Hepatocyte (in vitro differentiated cells): ENCODE data around the gene BACH2. TPM values are rescaled to one million over a fixed set of nuclear protein-coding genes. Genes with fewer than 3 reads are reported as not detected.
"Not testable (repeated sequence)": the region's sequence is repeated elsewhere in the genome, so short reads cannot be mapped to it uniquely, and the experiment has no call there.

Source experiments
- DNase-seq: peaks from one replicate; pipeline ENCODE4 v3.0.0-alpha.2; 2016; ENCODE audit warnings: low spot score
- H2AFZ ChIP-seq: fragments of 200-600 bp; sonication (generic); 2 replicates; pipeline ENCODE4 v1.6.0; 2016; ENCODE audit warnings: antibody characterized with exemption, mild to moderate bottlenecking
- H3K27ac ChIP-seq: fragments of 200-600 bp; sonication (generic); 2 replicates; pipeline ENCODE4 v1.5.1; 2016; ENCODE audit warnings: mild to moderate bottlenecking
- H3K27me3 ChIP-seq: fragments of 200-600 bp; sonication (generic); 2 replicates; pipeline ENCODE4 v1.6.1; 2016
- H3K36me3 ChIP-seq: fragments of 200-600 bp; sonication (generic); replicated peaks from 2 replicates; pipeline ENCODE4 v1.5.1; 2016; ENCODE audit warnings: low read depth; ENCODE audit not compliant: insufficient read depth
- H3K4me1 ChIP-seq: fragments of 200-600 bp; sonication (generic); 2 replicates; pipeline ENCODE4 v1.5.1; 2016; ENCODE audit warnings: mild to moderate bottlenecking, moderate library complexity; ENCODE audit not compliant: insufficient read depth
- H3K4me2 ChIP-seq: fragments of 200-600 bp; sonication (generic); 2 replicates; pipeline ENCODE4 v1.6.0; 2016
- H3K4me3 ChIP-seq: fragments of 200-600 bp; sonication (generic); 2 replicates; pipeline ENCODE4 v1.5.1; 2016; ENCODE audit warnings: mild to moderate bottlenecking
- H3K79me2 ChIP-seq: fragments of 200-600 bp; sonication (generic); 2 replicates; pipeline ENCODE4 v1.6.0; 2017; ENCODE audit warnings: mild to moderate bottlenecking
- H3K9me2 ChIP-seq: fragments of 200-600 bp; sonication (generic); replicated peaks from 2 replicates; pipeline ENCODE4 v1.6.0; 2017; ENCODE audit warnings: mild to moderate bottlenecking; ENCODE audit not compliant: insufficient read depth
- H3K9me3 ChIP-seq: fragments of 200-600 bp; sonication (generic); 2 replicates; pipeline ENCODE4 v1.5.1; 2016; ENCODE audit warnings: low read depth, mild to moderate bottlenecking
- H4K20me1 ChIP-seq: fragments of 200-600 bp; sonication (generic); 2 replicates; pipeline ENCODE4 v1.6.0; 2016; ENCODE audit warnings: mild to moderate bottlenecking; ENCODE audit not compliant: insufficient read depth, poor library complexity, severe bottlenecking
- EZH2 ChIP-seq: fragments of 200-600 bp; sonication (generic); IDR thresholded peaks from 2 replicates; pipeline ENCODE4 v1.6.1; 2016; ENCODE audit warnings: antibody characterized with exemption, mild to moderate bottlenecking, borderline replicate concordance
- EZH2phosphoT487 ChIP-seq: fragments of 200-600 bp; sonication (generic); IDR thresholded peaks from one replicate; pipeline ENCODE4 v1.6.1; 2018; ENCODE audit warnings: antibody characterized with exemption, mild to moderate bottlenecking, low read depth, moderate library complexity; ENCODE audit not compliant: unreplicated experiment, severe bottlenecking
- WGBS: methylation state at CpG from one replicate; pipeline ENCODE4 v1.1.6; 2016; ENCODE audit warnings: low lambda C conversion rate; ENCODE audit errors: missing lambda C conversion rate; 5-methylcytosine and 5-hydroxymethylcytosine counted together
- polyA plus RNA-seq: library from polyadenylated mRNA; unstranded; fragments of >200 nt; fragmentation: Nextera tagmentation; extraction: Ambion mirVana; gene quantifications from 2 replicates; pipeline ENCODE4 v1.2.1, GENCODE V29; 2016
- total RNA-seq: library from RNA; depleted of rRNA; stranded (reverse); fragments of >200 nt; gene quantifications from 2 replicates; pipeline ENCODE4 v1.2.3, GENCODE V29; 2014
- TF ChIP-seq, protein P1 (sequence below): fragments of 200-600 bp; sonication (generic); IDR thresholded peaks from 2 replicates; pipeline ENCODE4 v1.5.1; 2016; ENCODE audit warnings: antibody characterized with exemption, mild to moderate bottlenecking; ENCODE audit not compliant: poor library complexity

BACH2 gene
- total and polyA plus RNA-seq, 2 experiments from 2014 or later, result 2.3 to 2.6 TPM

DNA sequence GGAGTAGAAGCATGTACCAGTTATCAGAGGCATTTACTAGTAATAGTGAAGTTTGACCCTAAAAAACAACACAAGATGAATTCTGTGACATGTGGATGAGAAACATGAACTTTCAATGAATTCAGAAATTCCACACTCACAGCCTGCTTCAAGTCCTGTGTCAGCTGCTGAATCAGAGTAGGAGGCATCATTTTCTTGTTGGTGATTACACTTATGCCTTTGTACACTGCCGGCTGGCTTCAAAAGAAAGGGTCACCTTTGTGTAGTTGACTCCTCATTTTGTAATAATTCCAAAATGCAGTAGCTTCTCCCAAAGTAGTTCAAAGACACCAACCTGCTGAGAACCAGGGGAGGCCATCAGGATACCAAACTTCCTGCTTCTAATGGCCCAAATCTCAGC is 165.5 kb downstream of the BACH2 start:
- no peaks in the 10 kb centered on the region for H3K27me3 ChIP-seq
- WGBS, result 86% methylated on average over 1 of the region's 1 CpG

DNA sequence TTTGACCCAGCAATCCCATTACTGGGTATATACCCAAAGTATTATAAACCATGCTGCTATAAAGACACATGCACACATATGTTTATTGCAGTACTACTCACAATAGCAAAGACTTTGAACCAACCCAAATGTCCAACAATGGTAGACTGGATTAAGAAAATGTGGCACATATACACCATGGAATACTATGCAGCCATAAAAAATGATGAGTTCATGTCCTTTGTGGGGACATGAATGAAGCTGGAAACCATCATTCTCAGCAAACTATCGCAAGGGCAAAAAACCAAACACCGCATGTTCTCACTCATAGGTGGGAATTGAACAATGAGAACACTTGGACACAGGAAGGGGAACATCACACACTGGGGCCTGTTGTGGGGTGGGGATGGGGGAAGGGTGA is 168.0 kb downstream of the BACH2 start:
- not testable (repeated sequence) for H2AFZ ChIP-seq, H3K27me3 ChIP-seq, H3K4me3 ChIP-seq, H3K36me3 ChIP-seq, H3K4me2 ChIP-seq, DNase-seq, H3K27ac ChIP-seq, H3K9me2 ChIP-seq, H4K20me1 ChIP-seq, H3K4me1 ChIP-seq, H3K79me2 ChIP-seq, H3K9me3 ChIP-seq
- 92% methylated on average over 2 of the region's 2 CpGs for WGBS

More for the DNA sequence above, 165.5 kb downstream of the BACH2 start:
- Histone ChIP-seq H3K4me2 (no peak overlapping the region), H3K36me3 (no peaks in the 10 kb centered on the region), H2AFZ (no peak overlapping the region), H3K4me1 (no peaks in the 10 kb centered on the region), H3K4me3 (no peak overlapping the region), H3K9me2 (no peaks in the 10 kb centered on the region), H3K27ac (no peak overlapping the region), H3K9me3 (no peaks in the 10 kb centered on the region), H3K79me2 (no peaks in the 10 kb centered on the region), H4K20me1 (no peaks in the 10 kb centered on the region)
- DNase-seq, result no peak
- TF ChIP-seq, protein P1, sequence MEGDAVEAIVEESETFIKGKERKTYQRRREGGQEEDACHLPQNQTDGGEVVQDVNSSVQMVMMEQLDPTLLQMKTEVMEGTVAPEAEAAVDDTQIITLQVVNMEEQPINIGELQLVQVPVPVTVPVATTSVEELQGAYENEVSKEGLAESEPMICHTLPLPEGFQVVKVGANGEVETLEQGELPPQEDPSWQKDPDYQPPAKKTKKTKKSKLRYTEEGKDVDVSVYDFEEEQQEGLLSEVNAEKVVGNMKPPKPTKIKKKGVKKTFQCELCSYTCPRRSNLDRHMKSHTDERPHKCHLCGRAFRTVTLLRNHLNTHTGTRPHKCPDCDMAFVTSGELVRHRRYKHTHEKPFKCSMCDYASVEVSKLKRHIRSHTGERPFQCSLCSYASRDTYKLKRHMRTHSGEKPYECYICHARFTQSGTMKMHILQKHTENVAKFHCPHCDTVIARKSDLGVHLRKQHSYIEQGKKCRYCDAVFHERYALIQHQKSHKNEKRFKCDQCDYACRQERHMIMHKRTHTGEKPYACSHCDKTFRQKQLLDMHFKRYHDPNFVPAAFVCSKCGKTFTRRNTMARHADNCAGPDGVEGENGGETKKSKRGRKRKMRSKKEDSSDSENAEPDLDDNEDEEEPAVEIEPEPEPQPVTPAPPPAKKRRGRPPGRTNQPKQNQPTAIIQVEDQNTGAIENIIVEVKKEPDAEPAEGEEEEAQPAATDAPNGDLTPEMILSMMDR, result no peak
- TF ChIP-seq EZH2phosphoT487, result no peak

DNA sequence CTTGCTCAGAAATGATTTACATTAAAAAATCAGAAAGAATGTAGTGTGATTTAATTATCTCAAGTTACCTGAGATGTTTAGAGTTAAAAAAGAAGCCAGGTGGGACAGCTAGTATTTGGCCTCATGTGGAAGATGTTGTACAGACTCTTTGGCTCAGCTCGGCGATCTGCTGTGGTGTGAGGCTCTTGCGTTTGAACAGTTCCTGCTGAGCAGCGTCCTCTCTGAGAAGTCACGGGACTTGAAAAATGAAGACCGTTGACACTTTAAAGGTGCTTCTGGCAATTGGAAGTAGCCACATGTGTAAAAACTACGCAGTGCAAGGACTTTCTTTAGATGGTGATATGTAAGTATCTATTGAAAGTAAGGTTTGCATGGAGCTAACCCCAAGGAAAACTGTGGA is 169.0 kb downstream of the BACH2 start:
- no peak for TF ChIP-seq EZH2
- TF ChIP-seq, protein P1, result no peak
- no peak for TF ChIP-seq EZH2phosphoT487
- 88% methylated on average over 7 of the region's 7 CpGs for WGBS

DNA sequence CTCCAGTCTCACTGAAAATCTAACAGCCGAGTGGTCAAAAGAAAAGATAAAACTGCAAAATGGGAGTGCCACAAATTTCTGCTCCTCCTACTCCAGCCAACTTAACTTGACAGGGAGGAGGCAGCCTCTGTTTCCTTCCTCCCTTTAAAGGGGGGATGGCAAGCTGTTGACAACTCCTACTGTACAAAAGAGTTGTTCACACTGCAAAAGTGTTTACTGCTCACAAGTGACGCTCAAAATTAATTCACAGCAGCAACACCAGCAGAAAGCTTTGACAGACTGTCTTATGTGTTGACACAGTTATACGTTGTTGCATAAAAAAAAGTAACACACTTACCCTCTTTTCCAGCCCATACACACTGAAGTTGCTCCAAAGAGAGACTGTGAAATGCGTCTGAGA is 169.8 kb downstream of the BACH2 start:
- Histone ChIP-seq H3K4me1 (no peaks in the 10 kb centered on the region), H3K9me2 (no peaks in the 10 kb centered on the region), H3K27me3 (no peaks in the 10 kb centered on the region), H3K4me2 (no peak overlapping the region), H3K27ac (no peak overlapping the region), H3K36me3 (no peaks in the 10 kb centered on the region), H2AFZ (no peak overlapping the region), H3K9me3 (no peaks in the 10 kb centered on the region), H4K20me1 (no peaks in the 10 kb centered on the region), H3K4me3 (no peak overlapping the region), H3K79me2 (no peaks in the 10 kb centered on the region)
- TF ChIP-seq EZH2phosphoT487 (no peak), EZH2 (no peak)
- TF ChIP-seq, protein P1, result no peak
- 78% methylated on average over 4 of the region's 4 CpGs for WGBS
- no peak for DNase-seq

More for the DNA sequence above, 169.0 kb downstream of the BACH2 start:
- Histone ChIP-seq H3K9me2 (no peaks in the 10 kb centered on the region), H3K27me3 (no peaks in the 10 kb centered on the region), H4K20me1 (no peaks in the 10 kb centered on the region), H3K36me3 (no peaks in the 10 kb centered on the region), H3K27ac (no peak overlapping the region), H3K79me2 (no peaks in the 10 kb centered on the region), H3K9me3 (no peaks in the 10 kb centered on the region), H2AFZ (no peak overlapping the region), H3K4me3 (no peak overlapping the region), H3K4me1 (no peaks in the 10 kb centered on the region), H3K4me2 (no peak overlapping the region)
- no peak for DNase-seq
